ENCODE data around the gene LTB4R. TPM values are rescaled to one million over a fixed set of nuclear protein-coding genes. Genes with fewer than 3 reads are reported as not detected.

The LTB4R gene
- total and polyA plus RNA-seq, 5 donors: 1.6 to 3.1 (median 2.3) TPM

- Histone ChIP-seq H3K9me3 (ENCODE audit: control insufficient read depth, low read length) (no peaks in the 10 kb centered on the region), H3K4me3 (ENCODE audit: low read length) (no peak overlapping the region), H3K27ac (ENCODE audit: low read length) (no peak overlapping the region), H3K4me1 (ENCODE audit: control insufficient read depth, insufficient read depth, low read length) (peaks cover 4% of the 10 kb centered on the region), H3K27me3 (ENCODE audit: control insufficient read depth, insufficient read depth) (no peaks in the 10 kb centered on the region)
- DNase-seq (peak in 1 of 3 donors; percentile 63), ATAC-seq (no peak)
- intact Hi-C loops (cut with DNase I): no loop called here
- WGBS: 68% methylated on average over 10 of the region's 10 CpGs
Measured at GRCh38 chr14:24315243-24315806, 4.0 kb downstream of the LTB4R start.

DNA sequence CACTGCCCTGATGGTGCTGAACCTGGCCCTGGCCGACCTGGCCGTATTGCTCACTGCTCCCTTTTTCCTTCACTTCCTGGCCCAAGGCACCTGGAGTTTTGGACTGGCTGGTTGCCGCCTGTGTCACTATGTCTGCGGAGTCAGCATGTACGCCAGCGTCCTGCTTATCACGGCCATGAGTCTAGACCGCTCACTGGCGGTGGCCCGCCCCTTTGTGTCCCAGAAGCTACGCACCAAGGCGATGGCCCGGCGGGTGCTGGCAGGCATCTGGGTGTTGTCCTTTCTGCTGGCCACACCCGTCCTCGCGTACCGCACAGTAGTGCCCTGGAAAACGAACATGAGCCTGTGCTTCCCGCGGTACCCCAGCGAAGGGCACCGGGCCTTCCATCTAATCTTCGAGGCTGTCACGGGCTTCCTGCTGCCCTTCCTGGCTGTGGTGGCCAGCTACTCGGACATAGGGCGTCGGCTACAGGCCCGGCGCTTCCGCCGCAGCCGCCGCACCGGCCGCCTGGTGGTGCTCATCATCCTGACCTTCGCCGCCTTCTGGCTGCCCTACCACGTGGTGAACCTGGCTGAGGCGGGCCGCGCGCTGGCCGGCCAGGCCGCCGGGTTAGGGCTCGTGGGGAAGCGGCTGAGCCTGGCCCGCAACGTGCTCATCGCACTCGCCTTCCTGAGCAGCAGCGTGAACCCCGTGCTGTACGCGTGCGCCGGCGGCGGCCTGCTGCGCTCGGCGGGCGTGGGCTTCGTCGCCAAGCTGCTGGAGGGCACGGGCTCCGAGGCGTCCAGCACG, 4.7 kb downstream of the LTB4R start:
- Histone ChIP-seq H3K9me3 (ENCODE audit: control insufficient read depth, low read length) (no peaks in the 10 kb centered on the region), H3K27ac (ENCODE audit: low read length) (peak overlapping the region; percentile 3), H3K4me1 (ENCODE audit: control insufficient read depth, insufficient read depth, low read length) (peaks cover 2% of the 10 kb centered on the region), H3K4me3 (ENCODE audit: low read length) (no peak overlapping the region), H3K27me3 (ENCODE audit: control insufficient read depth, insufficient read depth) (no peaks in the 10 kb centered on the region)
- WGBS: 34% methylated on average over 70 of the region's 70 CpGs
- ATAC-seq (peak; percentile 44 to 72), DNase-seq (peak; percentile 73 to 86 (median 83))
- intact Hi-C loops (cut with DNase I): no loop called here

DNA sequence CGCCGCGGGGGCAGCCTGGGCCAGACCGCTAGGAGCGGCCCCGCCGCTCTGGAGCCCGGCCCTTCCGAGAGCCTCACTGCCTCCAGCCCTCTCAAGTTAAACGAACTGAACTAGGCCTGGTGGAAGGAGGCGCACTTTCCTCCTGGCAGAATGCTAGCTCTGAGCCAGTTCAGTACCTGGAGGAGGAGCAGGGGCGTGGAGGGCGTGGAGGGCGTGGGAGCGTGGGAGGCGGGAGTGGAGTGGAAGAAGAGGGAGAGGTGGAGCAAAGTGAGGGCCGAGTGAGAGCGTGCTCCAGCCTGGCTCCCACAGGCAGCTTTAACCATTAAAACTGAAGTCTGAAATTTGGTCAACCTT, 5.3 kb downstream of the LTB4R start:
- peak overlapping the region; percentile 3 for H3K27ac ChIP-seq (ENCODE audit: low read length)
- 42% methylated on average over 18 of the region's 18 CpGs for WGBS
- intact Hi-C loops (cut with DNase I): no loop called here
- no peak for ATAC-seq
- no peaks in the 10 kb centered on the region for H3K27me3 ChIP-seq (ENCODE audit: control insufficient read depth, insufficient read depth)
- no peak for DNase-seq
- peaks cover 2% of the 10 kb centered on the region for H3K4me1 ChIP-seq (ENCODE audit: control insufficient read depth, insufficient read depth, low read length)
- no peaks in the 10 kb centered on the region for H3K9me3 ChIP-seq (ENCODE audit: control insufficient read depth, low read length)
- no peak overlapping the region for H3K4me3 ChIP-seq (ENCODE audit: low read length)

DNA sequence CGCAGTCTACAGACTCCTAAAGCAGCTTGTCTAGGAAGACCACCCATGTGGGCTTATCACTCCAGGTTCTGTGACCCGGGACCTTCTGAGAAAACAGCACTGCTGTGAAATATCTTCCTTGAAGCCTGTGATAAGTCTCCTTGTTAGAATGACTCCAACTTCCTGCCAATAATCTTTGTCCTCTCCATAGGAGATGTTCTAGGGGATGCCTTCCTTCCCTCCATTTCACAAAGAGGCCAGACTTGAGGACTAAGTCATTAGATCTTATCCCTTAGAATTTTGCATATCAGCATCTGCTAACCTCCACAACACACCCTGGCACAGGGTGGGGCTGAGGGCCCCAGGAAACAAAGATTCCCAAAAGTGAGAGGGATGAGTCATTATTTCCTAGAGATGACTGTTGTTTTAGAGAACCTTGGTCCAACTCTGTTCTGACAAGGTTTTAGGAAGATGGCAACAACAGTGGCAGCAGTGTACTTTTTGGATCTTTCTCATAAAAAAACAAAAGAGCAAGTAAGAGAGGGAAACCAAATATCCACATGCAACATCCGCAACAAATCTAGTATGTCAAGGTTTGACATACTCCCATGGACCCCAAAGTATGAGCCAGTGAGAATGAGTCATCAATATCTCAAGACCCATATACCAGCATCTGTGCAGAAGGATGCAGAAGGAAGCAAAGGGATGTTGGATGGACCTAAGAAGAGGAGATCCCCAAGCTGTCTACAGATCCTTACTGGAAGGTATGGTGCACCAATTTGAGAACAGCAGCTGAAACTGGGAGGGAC, 6.0 kb downstream of the LTB4R start:
- no peak overlapping the region for H3K27ac ChIP-seq (ENCODE audit: low read length)
- DNase-seq (no peak), ATAC-seq (peak in 1 of 2 donors; percentile 5)
- H3K4me3 ChIP-seq (ENCODE audit: low read length): no peak overlapping the region
- H3K9me3 ChIP-seq (ENCODE audit: control insufficient read depth, low read length): no peaks in the 10 kb centered on the region
- WGBS: 79% methylated on average over 3 of the region's 3 CpGs
- peaks cover 2% of the 10 kb centered on the region for H3K4me1 ChIP-seq (ENCODE audit: control insufficient read depth, insufficient read depth, low read length)
- no peaks in the 10 kb centered on the region for H3K27me3 ChIP-seq (ENCODE audit: control insufficient read depth, insufficient read depth)
- intact Hi-C loops (cut with DNase I): no loop called here

GRCh38 chr14:24321212-24321975, 10.1 kb downstream of the LTB4R start:
- Histone ChIP-seq H3K4me1 (ENCODE audit: control insufficient read depth, insufficient read depth, low read length) (peaks cover 2% of the 10 kb centered on the region), H3K27ac (ENCODE audit: low read length) (no peak overlapping the region), H3K9me3 (ENCODE audit: control insufficient read depth, low read length) (no peaks in the 10 kb centered on the region), H3K27me3 (ENCODE audit: control insufficient read depth, insufficient read depth) (no peaks in the 10 kb centered on the region), H3K4me3 (ENCODE audit: low read length) (no peak overlapping the region)
- 84% methylated on average over 14 of the region's 14 CpGs for WGBS
- ATAC-seq (no peak), DNase-seq (no peak)
- intact Hi-C loops (cut with DNase I): no loop called here

DNA sequence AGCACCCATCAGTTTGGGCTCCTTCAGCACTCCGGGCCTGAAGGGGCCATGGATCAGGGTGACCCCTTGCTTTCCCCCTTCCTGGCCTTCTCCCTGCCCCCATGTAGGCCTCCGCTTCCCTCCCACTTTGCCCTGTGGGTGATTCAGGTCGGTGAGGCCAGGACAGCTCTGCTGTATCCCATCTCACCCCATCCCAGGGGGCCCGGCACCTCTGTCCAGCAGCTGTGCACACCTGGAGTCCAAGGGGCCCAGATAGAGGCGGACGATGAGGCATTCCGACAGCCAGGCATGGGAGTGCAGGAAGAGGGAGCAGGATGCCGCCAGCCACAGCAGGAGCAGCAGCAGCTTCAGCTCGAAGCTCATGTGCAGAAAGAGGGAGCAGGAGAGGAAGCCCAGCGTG, 11.4 kb downstream of the LTB4R start:
- WGBS: 76% methylated on average over 10 of the region's 10 CpGs
- peak in 1 of 3 donors; percentile 6 for DNase-seq
- no peak overlapping the region for H3K4me3 ChIP-seq (ENCODE audit: low read length)
- H3K27ac ChIP-seq (ENCODE audit: low read length): no peak overlapping the region
- H3K4me1 ChIP-seq (ENCODE audit: control insufficient read depth, insufficient read depth, low read length): no peaks in the 10 kb centered on the region
- no peaks in the 10 kb centered on the region for H3K9me3 ChIP-seq (ENCODE audit: control insufficient read depth, low read length)
- intact Hi-C loops (cut with DNase I): no loop called here
- ATAC-seq: no peak
- no peaks in the 10 kb centered on the region for H3K27me3 ChIP-seq (ENCODE audit: control insufficient read depth, insufficient read depth)

DNA sequence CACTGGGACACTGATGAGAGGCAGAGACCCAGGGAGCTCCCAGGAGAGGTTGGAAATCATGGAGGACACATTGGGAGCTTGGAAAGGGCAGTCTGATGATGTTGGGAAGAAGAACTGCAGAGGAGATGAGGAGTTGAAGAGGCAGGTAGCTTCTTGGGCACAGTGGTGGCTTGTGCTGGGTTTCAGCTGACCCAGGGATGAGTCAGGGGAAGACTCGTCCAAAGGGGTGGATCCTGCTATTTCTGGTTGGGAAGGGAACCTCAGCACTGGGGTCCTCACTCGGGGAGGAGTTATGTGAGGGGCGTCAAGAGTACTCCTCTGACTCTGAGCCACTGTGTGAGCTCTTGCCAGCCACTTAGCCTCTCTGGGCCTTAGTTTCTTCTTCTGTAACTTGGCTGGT, 12.0 kb downstream of the LTB4R start:
- WGBS: 63% methylated on average over 3 of the region's 3 CpGs
- H3K4me1 ChIP-seq (ENCODE audit: control insufficient read depth, insufficient read depth, low read length): no peaks in the 10 kb centered on the region
- intact Hi-C loops (cut with DNase I): no loop called here
- no peak for DNase-seq
- ATAC-seq: no peak
- H3K9me3 ChIP-seq (ENCODE audit: control insufficient read depth, low read length): no peaks in the 10 kb centered on the region
- no peaks in the 10 kb centered on the region for H3K27me3 ChIP-seq (ENCODE audit: control insufficient read depth, insufficient read depth)
- no peak overlapping the region for H3K27ac ChIP-seq (ENCODE audit: low read length)
- no peak overlapping the region for H3K4me3 ChIP-seq (ENCODE audit: low read length)

GRCh38 chr14:24324024-24324423, 12.7 kb downstream of the LTB4R start:
- DNase-seq: peak in 1 of 3 donors; percentile 6
- intact Hi-C loops (cut with DNase I): no loop called here
- 82% methylated on average over 6 of the region's 6 CpGs for WGBS

GRCh38 chr14:24325041-24325530, 13.8 kb downstream of the LTB4R start:
- WGBS: 83% methylated on average over 5 of the region's 5 CpGs
- no peaks in the 10 kb centered on the region for H3K27me3 ChIP-seq (ENCODE audit: control insufficient read depth, insufficient read depth)
- intact Hi-C loops (cut with DNase I): no loop called here
- H3K9me3 ChIP-seq (ENCODE audit: control insufficient read depth, low read length): no peaks in the 10 kb centered on the region
- no peak overlapping the region for H3K4me3 ChIP-seq (ENCODE audit: low read length)
- H3K27ac ChIP-seq (ENCODE audit: low read length): no peak overlapping the region
- ATAC-seq (no peak), DNase-seq (no peak)
- H3K4me1 ChIP-seq (ENCODE audit: control insufficient read depth, insufficient read depth, low read length): no peaks in the 10 kb centered on the region

More at GRCh38 chr14:24324024-24324423, 12.7 kb downstream of the LTB4R start:
- Histone ChIP-seq H3K27ac (ENCODE audit: low read length) (no peak overlapping the region), H3K9me3 (ENCODE audit: control insufficient read depth, low read length) (no peaks in the 10 kb centered on the region), H3K4me1 (ENCODE audit: control insufficient read depth, insufficient read depth, low read length) (no peaks in the 10 kb centered on the region), H3K4me3 (ENCODE audit: low read length) (no peak overlapping the region), H3K27me3 (ENCODE audit: control insufficient read depth, insufficient read depth) (no peaks in the 10 kb centered on the region)
- ATAC-seq: peak in 1 of 2 donors; percentile 1

GRCh38 chr14:24325963-24326362, 14.7 kb downstream of the LTB4R start:
- H3K27me3 ChIP-seq (ENCODE audit: control insufficient read depth, insufficient read depth): no peaks in the 10 kb centered on the region
- ATAC-seq (no peak), DNase-seq (no peak)
- H3K9me3 ChIP-seq (ENCODE audit: control insufficient read depth, low read length): no peaks in the 10 kb centered on the region
- WGBS: 79% methylated on average over 9 of the region's 9 CpGs
- intact Hi-C loops (cut with DNase I): no loop called here
- H3K4me1 ChIP-seq (ENCODE audit: control insufficient read depth, insufficient read depth, low read length): no peaks in the 10 kb centered on the region
- no peak overlapping the region for H3K27ac ChIP-seq (ENCODE audit: low read length)
- H3K4me3 ChIP-seq (ENCODE audit: low read length): no peak overlapping the region

All from right cardiac atrium (tissue), 5 donors.